ENCODE data around the gene STPG2. TPM values are rescaled to one million over a fixed set of nuclear protein-coding genes. Genes with fewer than 3 reads are reported as not detected.

The STPG2 gene
- total RNA-seq, 4 donors from 2014 or later = 1.5 to 2.8 (median 2.1) TPM

DNA sequence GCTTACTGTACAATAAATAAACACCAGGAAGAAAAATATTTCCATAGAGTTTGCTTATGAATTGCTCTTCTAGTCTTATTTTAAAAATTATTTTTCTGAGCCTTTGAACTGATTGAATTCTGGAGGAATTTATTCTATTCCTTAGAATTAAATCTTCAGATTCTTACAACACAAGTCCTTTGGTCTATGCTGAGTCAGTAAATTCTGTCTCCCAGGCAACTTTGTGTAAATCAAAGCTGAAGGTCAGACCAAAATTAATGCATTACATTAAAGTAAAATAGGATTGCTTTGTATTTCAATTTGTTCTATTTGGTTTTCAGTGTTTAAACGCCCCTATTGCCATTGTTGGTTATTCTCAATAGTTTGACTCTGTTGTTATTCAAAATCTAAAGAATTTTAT is 26.8 kb upstream of the STPG2 start:
- Histone ChIP-seq H3K4me1 (peaks cover 0 to 4% of the 10 kb centered on the region in 2 donors), H3K4me3 (replicated peaks in 1 of 3) (no peak overlapping the region), H3K27ac (no peak overlapping the region), H3K9me3 (no peaks in the 10 kb centered on the region), H3K36me3 (no peaks in the 10 kb centered on the region), H3K27me3 (no peaks in the 10 kb centered on the region)
- WGBS, 2 donors = 83 to 84% methylated on average over 1 of the region's 1 CpG
- intact Hi-C loops (cut with DNase I) = no loop called here
- no peak for DNase-seq
- TF ChIP-seq, protein P1, sequence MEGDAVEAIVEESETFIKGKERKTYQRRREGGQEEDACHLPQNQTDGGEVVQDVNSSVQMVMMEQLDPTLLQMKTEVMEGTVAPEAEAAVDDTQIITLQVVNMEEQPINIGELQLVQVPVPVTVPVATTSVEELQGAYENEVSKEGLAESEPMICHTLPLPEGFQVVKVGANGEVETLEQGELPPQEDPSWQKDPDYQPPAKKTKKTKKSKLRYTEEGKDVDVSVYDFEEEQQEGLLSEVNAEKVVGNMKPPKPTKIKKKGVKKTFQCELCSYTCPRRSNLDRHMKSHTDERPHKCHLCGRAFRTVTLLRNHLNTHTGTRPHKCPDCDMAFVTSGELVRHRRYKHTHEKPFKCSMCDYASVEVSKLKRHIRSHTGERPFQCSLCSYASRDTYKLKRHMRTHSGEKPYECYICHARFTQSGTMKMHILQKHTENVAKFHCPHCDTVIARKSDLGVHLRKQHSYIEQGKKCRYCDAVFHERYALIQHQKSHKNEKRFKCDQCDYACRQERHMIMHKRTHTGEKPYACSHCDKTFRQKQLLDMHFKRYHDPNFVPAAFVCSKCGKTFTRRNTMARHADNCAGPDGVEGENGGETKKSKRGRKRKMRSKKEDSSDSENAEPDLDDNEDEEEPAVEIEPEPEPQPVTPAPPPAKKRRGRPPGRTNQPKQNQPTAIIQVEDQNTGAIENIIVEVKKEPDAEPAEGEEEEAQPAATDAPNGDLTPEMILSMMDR (IDR thresholded peaks at IDR 0.05) = no peak
- no peak for TF ChIP-seq POLR2A (IDR thresholded peaks at IDR 0.05)

DNA sequence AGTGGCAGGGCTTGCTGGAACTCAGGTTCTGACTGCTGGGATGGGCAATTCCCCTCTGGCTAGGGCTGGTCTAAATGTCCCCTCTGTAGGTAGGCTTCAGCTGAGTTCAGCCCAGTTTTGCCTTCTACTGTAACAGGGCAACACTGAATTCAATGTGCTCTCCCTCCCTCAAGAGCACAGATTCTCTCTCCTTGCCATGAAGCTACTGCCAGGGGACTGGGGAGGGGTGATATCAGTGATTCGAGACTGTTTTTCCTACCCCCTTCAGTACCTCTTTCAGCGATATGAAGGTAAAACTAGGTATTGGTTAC is 23.4 kb upstream of the STPG2 start:
- H3K4me3 ChIP-seq (replicated peaks in 1 of 3) = no peak overlapping the region
- no peak for TF ChIP-seq POLR2A (IDR thresholded peaks at IDR 0.05)
- TF ChIP-seq, protein P1 (IDR thresholded peaks at IDR 0.05) = no peak
- intact Hi-C loops (cut with DNase I) = no loop called here
- no peaks in the 10 kb centered on the region for H3K36me3 ChIP-seq
- DNase-seq = no peak
- no peak overlapping the region for H3K27ac ChIP-seq
- H3K9me3 ChIP-seq = no peaks in the 10 kb centered on the region
- 94 to 99% methylated on average over 2 of the region's 2 CpGs for WGBS, 2 donors
- H3K27me3 ChIP-seq = no peaks in the 10 kb centered on the region
- H3K4me1 ChIP-seq = peaks cover 0 to 4% of the 10 kb centered on the region in 2 donors

DNA sequence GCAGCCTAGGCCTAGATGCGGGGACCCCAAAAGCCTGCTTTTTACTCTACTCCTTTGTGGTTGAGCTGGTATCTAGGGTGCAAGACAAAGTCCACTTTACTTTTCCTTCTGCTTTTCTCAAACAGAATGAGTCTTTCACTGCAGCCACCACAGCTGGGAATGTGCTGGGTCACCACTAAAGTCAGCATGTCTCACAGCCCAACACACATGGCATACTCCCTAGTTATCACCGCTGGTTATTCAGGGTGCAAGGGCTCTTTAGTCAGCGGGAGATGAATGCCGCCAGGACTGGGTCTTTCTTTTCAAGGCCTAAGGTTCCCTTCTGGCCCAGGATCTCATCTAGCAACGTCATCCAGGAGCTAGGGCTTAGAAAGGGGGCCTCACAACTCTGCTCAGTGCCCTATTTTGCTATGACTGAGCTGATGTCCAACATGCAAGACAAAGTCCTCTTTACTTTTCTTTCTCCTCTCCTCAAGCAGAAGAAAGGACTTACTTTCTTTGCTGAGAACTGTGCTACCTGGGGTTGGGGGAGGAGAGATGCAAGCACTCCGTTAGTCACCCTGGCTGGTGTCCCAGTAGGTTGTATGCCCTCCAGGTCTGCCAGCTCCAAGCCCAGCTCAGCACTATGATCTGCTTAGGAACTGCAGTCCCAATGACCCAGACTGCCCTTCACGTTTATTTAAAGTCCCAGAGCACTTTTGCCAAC is 22.9 kb upstream of the STPG2 start:
- DNase-seq = peak; percentile 62 to 79
- no peak overlapping the region for H3K4me3 ChIP-seq (replicated peaks in 1 of 3)
- H3K9me3 ChIP-seq = no peaks in the 10 kb centered on the region
- H3K36me3 ChIP-seq = no peaks in the 10 kb centered on the region
- 65 to 78% methylated on average over 6 to 7 of the region's 7 CpGs for WGBS, 2 donors
- intact Hi-C loops (cut with DNase I) = no loop called here
- peaks cover 0 to 4% of the 10 kb centered on the region in 2 donors for H3K4me1 ChIP-seq
- no peaks in the 10 kb centered on the region for H3K27me3 ChIP-seq
- no peak overlapping the region for H3K27ac ChIP-seq
- TF ChIP-seq POLR2A (IDR thresholded peaks at IDR 0.05) = no peak
- TF ChIP-seq, protein P1 (IDR thresholded peaks at IDR 0.05) = no peak

DNA sequence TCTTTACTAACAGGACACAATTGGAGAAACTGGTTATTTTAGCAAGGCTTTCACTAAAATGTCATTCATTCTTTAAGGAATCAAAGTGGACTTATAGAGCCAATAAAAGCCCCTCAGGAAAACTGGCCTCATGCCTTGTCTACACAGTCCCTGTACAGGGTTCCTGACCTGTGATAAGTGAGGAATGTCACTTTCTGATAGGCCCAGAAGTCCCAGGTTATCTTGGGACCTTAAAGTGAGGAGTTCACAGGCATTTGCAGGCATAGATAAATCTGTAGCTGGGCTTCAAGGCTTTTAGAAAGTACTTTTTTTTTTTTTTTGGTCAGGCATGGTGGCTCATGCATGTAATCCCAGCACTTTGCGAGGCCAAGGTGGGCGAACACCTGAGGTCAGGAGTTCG is 19.4 kb upstream of the STPG2 start:
- TF ChIP-seq, protein P1 (IDR thresholded peaks at IDR 0.05) = no peak
- no peak for TF ChIP-seq POLR2A (IDR thresholded peaks at IDR 0.05)
- 92 to 93% methylated on average over 3 of the region's 3 CpGs for WGBS, 2 donors
- Histone ChIP-seq H3K4me1 (peaks cover 0 to 4% of the 10 kb centered on the region in 2 donors), H3K27me3 (no peaks in the 10 kb centered on the region), H3K9me3 (no peaks in the 10 kb centered on the region), H3K36me3 (no peaks in the 10 kb centered on the region), H3K27ac (no peak overlapping the region), H3K4me3 (replicated peaks in 1 of 3) (no peak overlapping the region)
- intact Hi-C loops (cut with DNase I) = no loop called here
- DNase-seq = no peak

DNA sequence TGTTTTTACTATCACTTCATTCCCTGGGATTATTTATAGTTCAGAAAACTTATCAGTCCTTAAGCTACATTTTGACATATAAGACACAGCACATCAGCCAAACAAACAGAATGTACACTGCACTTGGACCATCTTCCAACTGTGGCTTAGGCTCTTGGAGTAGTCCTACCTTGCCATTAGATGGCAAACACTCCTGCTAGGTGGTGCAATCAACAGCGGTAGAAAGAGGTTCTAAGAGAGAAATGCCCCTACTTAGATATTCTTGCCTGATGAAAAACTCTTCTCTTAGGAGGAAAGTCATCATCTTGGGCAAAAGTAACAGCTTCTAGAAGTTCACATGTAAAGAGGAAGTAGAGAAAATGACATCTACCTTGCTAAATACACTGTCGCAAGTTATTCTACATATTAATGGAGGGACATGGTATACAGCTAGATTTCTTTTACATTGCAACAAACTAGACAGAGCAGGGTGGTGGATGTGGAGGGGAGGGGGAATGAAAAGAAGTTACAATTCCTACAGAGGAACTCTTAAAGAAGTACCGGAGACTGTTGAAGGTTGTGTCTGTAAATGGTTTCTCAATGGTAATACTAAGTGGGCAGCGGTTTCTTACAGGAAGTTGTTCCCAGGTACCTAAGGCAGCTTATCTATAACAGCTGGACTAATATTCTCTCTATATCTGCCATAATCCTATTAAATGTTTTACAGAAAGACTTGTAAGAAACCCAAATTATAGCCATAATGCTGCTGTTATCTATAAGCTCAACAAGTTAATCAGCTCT is 8.1 kb upstream of the STPG2 start:
- Histone ChIP-seq H3K4me3 (replicated peaks in 1 of 3) (no peak overlapping the region), H3K27me3 (no peaks in the 10 kb centered on the region), H3K9me3 (no peaks in the 10 kb centered on the region), H3K27ac (no peak overlapping the region), H3K4me1 (no peaks in the 10 kb centered on the region), H3K36me3 (no peaks in the 10 kb centered on the region)
- no peak for DNase-seq
- intact Hi-C loops (cut with DNase I) = loop anchor here (10.0 kb wide), 1 partner anchor 103 kb away; no protein-coding TSS in a partner anchor
- TF ChIP-seq, protein P1 (IDR thresholded peaks at IDR 0.05) = no peak
- no peak for TF ChIP-seq POLR2A (IDR thresholded peaks at IDR 0.05)
- WGBS, 2 donors = 76 to 84% methylated on average over 4 of the region's 4 CpGs
